Muscle layer of duodenum (tissue), 2 donors: Measurements from ENCODE around the gene DENND1A.

Source experiments
- H3K27ac ChIP-seq: one replicate; pipeline ENCODE4 v1.7.0; 2013; ENCODE audit warnings: mild to moderate bottlenecking, low read length
- H3K27me3 ChIP-seq: one replicate; pipeline ENCODE4 v1.7.0; 2013; ENCODE audit warnings: low read depth, mild to moderate bottlenecking, control low read depth, low read length
- H3K36me3 ChIP-seq, 2 donors: one replicate each; pipeline ENCODE4 v1.7.0; 2013; ENCODE audit warnings: low read length in 2 of 2, control low read depth in 1 of 2, mild to moderate bottlenecking in 1 of 2; ENCODE audit not compliant: insufficient read depth in 2 of 2, control insufficient read depth in 1 of 2
- H3K4me1 ChIP-seq, 2 donors: one replicate each; pipeline ENCODE4 v1.7.0; 2013; ENCODE audit warnings: low read length in 2 of 2, mild to moderate bottlenecking in 2 of 2, control low read depth in 1 of 2, moderate library complexity in 1 of 2; ENCODE audit not compliant: insufficient read depth in 2 of 2, control insufficient read depth in 1 of 2
- H3K4me3 ChIP-seq, 2 donors: one replicate each; pipeline ENCODE4 v1.7.0; 2013; ENCODE audit warnings: low read length in 2 of 2, low read depth in 1 of 2, mild to moderate bottlenecking in 1 of 2
- H3K9me3 ChIP-seq, 2 donors: one replicate each; pipeline ENCODE4 v1.7.0; 2013; ENCODE audit warnings: low read length in 2 of 2, control low read depth in 1 of 2, mild to moderate bottlenecking in 1 of 2; ENCODE audit not compliant: control insufficient read depth in 1 of 2
- donor health status: healthy.

Gene DENND1A

DNA sequence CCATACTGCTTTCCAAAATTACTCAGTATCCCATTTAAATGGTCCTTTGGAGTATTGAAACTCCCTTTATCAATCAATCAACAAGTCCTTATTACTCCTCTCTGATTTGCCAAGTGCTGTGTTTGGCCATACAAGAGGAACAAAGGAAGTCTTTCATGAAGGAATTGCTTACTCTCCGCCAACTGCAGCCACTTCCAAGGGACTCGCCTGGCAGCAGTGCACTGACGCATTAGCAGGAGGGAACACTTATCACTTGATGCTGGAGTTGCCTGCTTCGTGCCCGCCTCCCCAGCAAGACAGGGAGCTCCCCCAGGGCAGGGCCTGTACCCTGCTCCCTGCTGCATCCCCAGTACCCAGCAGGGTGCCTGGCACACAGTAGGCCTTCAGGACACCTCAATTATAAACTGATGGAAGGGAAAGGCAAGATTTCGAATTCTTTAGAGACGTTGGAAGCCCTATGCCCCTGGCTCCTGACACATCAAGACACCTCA lies 476.1 kb downstream of the DENND1A start:
- H3K36me3 ChIP-seq = peaks cover 0 to 22% of the 10 kb centered on the region in 2 donors
- H3K4me1 ChIP-seq = no peaks in the 10 kb centered on the region
- H3K27me3 ChIP-seq = no peaks in the 10 kb centered on the region
- no peak overlapping the region for H3K27ac ChIP-seq
- no peak overlapping the region for H3K4me3 ChIP-seq
- no peaks in the 10 kb centered on the region for H3K9me3 ChIP-seq

DNA sequence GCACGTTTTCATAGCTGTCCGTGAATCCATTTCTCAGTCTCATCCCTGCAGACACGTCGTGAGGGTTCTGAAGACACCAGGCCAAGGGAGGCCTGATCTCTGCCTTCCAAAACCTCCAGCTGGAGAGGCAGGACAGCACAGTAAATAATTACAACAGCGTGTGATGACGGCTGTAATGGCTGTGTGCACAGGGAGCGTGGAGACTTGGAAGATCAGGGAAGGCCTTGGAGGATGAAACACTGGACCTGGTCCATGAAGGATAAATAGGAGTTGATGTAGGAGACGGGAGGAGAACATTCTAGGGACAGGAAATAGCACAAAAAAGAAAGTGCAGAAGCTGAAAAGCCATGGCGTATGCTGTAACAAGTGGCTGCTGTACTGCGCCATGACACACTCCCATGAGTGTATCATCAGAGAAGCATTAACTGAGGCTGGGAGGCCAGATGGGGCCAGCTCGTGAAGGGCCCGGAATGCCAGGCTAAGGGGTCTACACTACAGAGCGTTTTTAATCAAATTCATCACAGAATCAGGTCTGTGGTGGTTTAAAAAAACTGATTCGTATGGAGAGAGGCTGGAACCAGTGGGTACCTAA lies 476.8 kb downstream of the DENND1A start:
- Histone ChIP-seq H3K27me3 (no peaks in the 10 kb centered on the region), H3K4me3 (no peak overlapping the region), H3K27ac (no peak overlapping the region), H3K4me1 (no peaks in the 10 kb centered on the region), H3K9me3 (no peaks in the 10 kb centered on the region), H3K36me3 (peaks cover 0 to 22% of the 10 kb centered on the region in 2 donors)

DNA sequence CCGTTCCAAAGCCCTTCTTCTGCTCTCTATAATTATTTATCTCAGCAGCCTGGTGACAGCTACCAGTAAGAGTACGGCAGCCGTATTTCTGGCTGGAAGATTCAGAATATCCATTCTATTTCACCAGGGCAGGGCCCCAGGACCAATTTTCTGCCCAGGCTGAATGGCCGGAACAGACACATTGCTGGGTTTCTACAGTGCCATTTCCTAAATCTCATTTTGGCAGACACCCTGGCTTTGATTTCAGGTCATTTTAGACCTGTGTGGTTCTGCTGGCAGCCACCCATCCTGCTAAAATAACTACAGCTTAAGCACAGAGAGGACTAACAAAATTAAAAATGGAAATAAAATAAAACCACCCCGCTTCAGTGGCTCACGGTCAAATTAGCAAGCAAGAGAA lies 478.9 kb downstream of the DENND1A start:
- Histone ChIP-seq H3K4me1 (no peaks in the 10 kb centered on the region), H3K27me3 (no peaks in the 10 kb centered on the region), H3K4me3 (no peak overlapping the region), H3K9me3 (no peaks in the 10 kb centered on the region), H3K36me3 (peaks cover 4 to 18% of the 10 kb centered on the region in 2 donors), H3K27ac (no peak overlapping the region)

DNA sequence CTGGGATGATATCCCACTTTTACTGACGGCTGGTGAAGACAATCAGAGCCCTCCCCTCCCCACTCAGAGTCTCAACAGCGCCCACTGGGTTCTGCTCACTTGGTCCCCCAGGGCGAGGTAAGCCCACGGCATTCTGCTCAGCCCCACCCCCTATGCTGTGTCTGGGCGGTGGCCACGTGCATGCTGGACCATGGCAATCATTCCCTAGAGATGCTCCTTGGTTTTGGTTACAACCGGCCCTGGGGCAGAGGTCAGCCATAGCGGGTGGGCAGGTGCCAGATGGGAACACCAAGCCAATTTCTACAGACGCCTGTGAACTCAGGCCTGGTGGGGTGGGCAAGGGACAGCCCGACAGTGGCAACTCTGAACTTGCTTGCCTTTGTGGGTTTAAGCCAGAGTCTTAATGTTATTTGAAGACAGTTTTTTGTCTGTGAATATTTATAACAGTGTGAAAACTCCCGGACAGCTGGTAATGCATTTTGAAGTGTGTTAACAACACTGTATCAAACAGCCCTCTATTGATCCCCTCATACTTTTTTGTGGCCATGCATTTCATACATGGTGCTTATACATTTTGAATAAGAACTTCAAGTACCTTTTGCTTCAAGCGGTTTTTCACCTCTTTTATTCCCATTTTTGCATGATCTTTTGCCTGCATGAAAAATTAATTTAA lies 479.7 kb downstream of the DENND1A start:
- Histone ChIP-seq H3K9me3 (no peaks in the 10 kb centered on the region), H3K27me3 (no peaks in the 10 kb centered on the region), H3K27ac (no peak overlapping the region), H3K4me3 (no peak overlapping the region), H3K4me1 (no peaks in the 10 kb centered on the region), H3K36me3 (peaks cover 5 to 18% of the 10 kb centered on the region in 2 donors)

DNA sequence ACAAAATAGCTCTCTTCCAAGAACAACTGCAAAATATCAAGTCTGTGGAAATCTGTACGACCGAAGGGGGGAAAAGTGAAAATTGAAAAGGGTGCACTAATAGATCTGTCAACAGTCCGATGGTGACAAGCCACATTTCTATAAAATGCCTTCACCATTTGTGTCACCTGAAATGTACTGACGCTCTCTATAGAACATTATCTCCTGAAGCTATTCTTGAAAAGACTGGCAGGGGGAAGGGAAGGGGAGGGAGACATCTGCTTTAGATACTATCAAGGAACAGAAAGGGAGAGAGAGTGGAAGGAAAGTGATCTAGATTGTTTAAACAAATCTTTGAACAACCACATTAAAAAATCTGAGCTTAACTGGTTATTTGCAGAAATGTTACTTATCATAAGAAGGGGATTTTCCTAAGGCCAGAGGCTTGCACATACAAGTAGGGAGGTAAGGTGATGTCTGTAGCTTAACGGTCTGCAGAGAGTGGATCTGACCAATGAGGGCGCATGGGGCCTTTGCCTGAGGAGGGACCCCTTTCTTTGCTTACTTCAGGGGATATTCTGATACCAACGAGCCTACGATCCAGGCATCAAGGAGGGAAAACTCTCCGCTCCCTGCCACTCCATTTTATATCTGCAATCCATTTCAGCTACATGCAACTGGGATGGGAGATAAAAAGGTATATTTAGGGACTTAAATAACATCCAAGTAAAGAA lies 481.8 kb downstream of the DENND1A start:
- Histone ChIP-seq H3K4me3 (no peak overlapping the region), H3K36me3 (peaks cover 6 to 17% of the 10 kb centered on the region in 2 donors), H3K4me1 (no peaks in the 10 kb centered on the region), H3K9me3 (no peaks in the 10 kb centered on the region), H3K27me3 (no peaks in the 10 kb centered on the region), H3K27ac (no peak overlapping the region)

DNA sequence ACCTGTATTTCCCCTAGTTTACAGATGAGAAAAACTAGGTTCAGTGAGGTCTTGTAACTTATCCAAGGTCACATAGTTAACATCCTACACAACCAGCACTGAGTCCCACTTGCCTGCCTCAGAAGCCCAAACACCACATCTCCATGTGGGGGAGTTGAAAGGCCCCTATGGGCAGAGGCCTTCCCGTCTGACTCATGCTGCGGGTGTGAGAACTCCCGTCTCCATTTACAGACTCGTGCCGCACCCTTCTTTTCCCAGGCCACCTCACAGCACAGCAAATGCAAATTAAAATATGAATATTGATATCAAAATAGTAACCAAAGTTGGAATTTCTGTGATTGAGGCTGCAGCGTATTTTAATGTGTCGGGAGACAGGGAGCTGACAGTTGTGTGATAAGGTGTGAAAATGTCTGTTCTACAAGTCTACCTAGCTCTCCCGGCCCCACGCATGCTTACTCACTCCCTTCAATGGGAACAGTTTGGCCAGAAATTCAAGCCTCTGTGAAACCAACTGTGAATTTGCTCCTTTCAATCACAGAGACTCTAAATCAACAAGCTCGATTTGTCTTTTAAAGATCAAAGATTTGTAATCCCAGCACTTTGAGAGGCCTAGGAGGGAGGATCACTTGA lies 483.8 kb downstream of the DENND1A start:
- H3K27me3 ChIP-seq = no peaks in the 10 kb centered on the region
- no peaks in the 10 kb centered on the region for H3K9me3 ChIP-seq
- no peaks in the 10 kb centered on the region for H3K4me1 ChIP-seq
- H3K36me3 ChIP-seq = peaks cover 6 to 24% of the 10 kb centered on the region in 2 donors
- no peak overlapping the region for H3K27ac ChIP-seq
- H3K4me3 ChIP-seq = no peak overlapping the region

DNA sequence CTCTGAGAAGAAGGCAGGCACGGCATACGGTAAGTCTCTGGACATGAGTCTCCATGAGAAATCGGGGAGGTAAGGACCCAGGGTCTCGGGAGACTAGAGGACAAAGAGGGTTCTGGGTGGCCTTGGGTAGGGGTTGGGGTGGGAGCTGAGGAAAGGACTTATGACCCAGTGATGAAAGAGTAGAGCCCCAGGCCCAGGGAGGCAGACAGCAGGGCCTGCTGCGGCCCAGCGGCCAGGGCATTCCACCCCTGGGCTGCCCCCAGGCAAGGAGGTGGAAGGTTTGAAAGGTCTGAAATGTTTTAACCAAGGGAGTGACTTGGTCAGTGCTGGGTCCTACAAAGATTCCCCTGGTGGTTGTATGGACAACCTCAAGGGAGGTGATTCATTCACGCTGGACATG lies 484.8 kb downstream of the DENND1A start:
- H3K36me3 ChIP-seq = peaks cover 6 to 22% of the 10 kb centered on the region in 2 donors
- H3K27ac ChIP-seq = no peak overlapping the region
- no peaks in the 10 kb centered on the region for H3K4me1 ChIP-seq
- H3K4me3 ChIP-seq = no peak overlapping the region
- H3K9me3 ChIP-seq = no peaks in the 10 kb centered on the region
- no peaks in the 10 kb centered on the region for H3K27me3 ChIP-seq

DNA sequence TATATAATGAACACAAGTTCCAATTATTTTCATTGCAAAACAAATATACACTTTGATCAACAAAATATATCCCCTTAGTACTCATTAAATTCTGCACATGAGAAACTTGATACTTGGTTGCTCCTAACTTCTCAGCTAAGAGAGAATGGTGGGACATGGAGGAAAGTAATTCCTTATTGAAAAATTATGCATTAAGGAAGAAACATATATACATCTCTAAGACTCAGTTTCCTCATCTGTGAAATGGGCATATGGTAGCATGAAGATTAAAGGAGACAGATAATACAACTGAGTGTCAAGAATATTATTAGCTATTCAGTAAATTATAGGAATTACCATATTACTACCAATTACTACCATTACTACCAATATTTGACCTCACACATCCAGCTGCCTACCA lies 488.2 kb downstream of the DENND1A start:
- no peaks in the 10 kb centered on the region for H3K4me1 ChIP-seq
- H3K9me3 ChIP-seq = no peaks in the 10 kb centered on the region
- no peak overlapping the region for H3K27ac ChIP-seq
- H3K4me3 ChIP-seq = no peak overlapping the region
- H3K36me3 ChIP-seq = peaks cover 4 to 31% of the 10 kb centered on the region in 2 donors
- H3K27me3 ChIP-seq = no peaks in the 10 kb centered on the region

DNA sequence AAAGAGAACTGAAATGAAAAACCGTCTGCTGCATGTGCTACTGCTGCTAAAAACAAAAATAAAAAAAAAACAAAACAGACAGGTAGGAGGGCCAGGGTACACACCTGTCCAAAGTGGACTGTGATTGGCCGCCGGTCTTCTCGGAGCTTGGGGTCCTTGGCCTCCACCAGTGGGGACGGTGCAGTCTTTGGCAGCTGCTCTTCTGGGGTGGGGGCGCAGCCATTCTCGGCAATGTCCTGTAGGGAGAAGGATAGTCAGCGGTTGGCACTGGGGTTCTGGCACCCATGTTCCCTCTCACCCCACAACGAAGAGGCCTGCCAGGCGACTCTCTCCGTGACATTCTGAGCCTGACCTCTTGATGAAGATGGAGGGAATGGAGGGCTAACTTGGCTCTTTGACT lies 489.7 kb downstream of the DENND1A start:
- Histone ChIP-seq H3K27ac (no peak overlapping the region), H3K4me3 (no peak overlapping the region), H3K27me3 (no peaks in the 10 kb centered on the region), H3K4me1 (no peaks in the 10 kb centered on the region), H3K9me3 (no peaks in the 10 kb centered on the region), H3K36me3 (peaks cover 2 to 38% of the 10 kb centered on the region in 2 donors)

DNA sequence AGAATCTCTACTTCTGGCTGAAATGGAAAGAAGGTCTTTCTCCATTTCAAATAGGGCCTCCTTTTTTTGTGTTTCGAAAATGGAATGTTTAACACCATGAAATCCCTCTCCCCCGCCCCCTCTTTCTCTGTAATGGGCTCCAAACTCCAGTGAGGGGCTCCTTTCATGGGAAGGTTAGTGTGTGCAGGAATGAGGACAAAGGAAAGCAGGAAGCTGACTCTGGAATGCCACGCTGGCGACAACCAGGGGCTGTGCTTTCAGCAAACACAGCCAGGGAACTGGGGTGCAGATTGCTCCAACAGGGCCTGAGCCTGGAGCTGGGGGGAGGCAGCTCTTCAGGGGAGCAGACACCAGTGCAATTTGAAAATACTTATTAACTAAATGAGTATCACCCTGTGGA lies 491.1 kb downstream of the DENND1A start:
- H3K36me3 ChIP-seq = peaks cover 0 to 45% of the 10 kb centered on the region in 2 donors
- H3K4me3 ChIP-seq = no peak overlapping the region
- no peaks in the 10 kb centered on the region for H3K4me1 ChIP-seq
- H3K27me3 ChIP-seq = no peaks in the 10 kb centered on the region
- H3K27ac ChIP-seq = no peak overlapping the region
- no peaks in the 10 kb centered on the region for H3K9me3 ChIP-seq

DNA sequence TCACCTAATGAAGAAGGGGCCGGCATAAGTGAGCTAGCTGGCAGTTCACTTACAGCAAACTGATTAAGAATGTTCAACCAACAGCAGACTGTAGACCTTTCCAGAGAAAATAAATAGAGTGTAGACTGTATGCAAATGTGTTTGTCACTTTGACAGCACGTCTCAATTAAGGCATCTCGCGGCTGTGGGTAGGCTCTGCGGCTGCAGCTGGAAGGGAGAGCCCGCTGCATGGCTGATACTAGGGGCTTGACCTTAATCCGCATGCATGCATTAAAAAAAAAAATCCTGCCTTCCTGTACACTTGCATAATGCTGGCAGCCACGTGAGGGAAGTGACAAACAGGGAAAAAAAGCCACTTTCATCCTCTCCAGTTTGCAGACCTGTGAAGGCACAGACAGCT lies 491.6 kb downstream of the DENND1A start:
- no peaks in the 10 kb centered on the region for H3K27me3 ChIP-seq
- H3K4me3 ChIP-seq = no peak overlapping the region
- H3K27ac ChIP-seq = no peak overlapping the region
- H3K4me1 ChIP-seq = no peaks in the 10 kb centered on the region
- peaks cover 0 to 45% of the 10 kb centered on the region in 2 donors for H3K36me3 ChIP-seq
- no peaks in the 10 kb centered on the region for H3K9me3 ChIP-seq
